GM12873 (cell line): ENCODE results near the gene DOK3.

ENCODE experiments used
- TF ChIP-seq, protein P1 (sequence below): IDR thresholded peaks from 2 replicates; pipeline ENCODE4 v1.5.1; 2012; ENCODE audit warnings: low read depth, mild to moderate bottlenecking, moderate library complexity, low read length, control low read depth; ENCODE audit not compliant: insufficient read depth; ENCODE audit errors: missing control alignments

The DOK3 gene

DNA sequence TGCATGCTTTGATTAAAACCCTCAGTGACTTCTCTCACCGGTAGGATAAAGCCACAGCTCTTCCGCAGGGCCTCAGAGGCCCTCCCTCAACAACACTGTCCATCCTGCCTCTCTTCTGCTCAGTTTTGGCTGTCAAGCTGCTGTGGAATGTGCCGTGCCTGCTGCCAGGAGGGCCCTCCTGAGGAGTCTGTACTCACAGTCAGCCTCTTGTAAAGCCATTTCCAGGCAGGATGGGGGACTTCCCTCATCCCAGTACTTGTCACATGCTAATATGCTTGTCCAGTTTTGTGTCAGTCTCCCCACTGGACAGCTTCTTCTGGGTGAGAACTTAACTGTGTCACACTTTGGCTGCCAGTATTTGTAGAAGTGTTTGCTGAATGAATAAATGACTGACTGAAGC, 21.0 kb upstream of the DOK3 start:
- TF ChIP-seq, protein P1, sequence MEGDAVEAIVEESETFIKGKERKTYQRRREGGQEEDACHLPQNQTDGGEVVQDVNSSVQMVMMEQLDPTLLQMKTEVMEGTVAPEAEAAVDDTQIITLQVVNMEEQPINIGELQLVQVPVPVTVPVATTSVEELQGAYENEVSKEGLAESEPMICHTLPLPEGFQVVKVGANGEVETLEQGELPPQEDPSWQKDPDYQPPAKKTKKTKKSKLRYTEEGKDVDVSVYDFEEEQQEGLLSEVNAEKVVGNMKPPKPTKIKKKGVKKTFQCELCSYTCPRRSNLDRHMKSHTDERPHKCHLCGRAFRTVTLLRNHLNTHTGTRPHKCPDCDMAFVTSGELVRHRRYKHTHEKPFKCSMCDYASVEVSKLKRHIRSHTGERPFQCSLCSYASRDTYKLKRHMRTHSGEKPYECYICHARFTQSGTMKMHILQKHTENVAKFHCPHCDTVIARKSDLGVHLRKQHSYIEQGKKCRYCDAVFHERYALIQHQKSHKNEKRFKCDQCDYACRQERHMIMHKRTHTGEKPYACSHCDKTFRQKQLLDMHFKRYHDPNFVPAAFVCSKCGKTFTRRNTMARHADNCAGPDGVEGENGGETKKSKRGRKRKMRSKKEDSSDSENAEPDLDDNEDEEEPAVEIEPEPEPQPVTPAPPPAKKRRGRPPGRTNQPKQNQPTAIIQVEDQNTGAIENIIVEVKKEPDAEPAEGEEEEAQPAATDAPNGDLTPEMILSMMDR: no peak

DNA sequence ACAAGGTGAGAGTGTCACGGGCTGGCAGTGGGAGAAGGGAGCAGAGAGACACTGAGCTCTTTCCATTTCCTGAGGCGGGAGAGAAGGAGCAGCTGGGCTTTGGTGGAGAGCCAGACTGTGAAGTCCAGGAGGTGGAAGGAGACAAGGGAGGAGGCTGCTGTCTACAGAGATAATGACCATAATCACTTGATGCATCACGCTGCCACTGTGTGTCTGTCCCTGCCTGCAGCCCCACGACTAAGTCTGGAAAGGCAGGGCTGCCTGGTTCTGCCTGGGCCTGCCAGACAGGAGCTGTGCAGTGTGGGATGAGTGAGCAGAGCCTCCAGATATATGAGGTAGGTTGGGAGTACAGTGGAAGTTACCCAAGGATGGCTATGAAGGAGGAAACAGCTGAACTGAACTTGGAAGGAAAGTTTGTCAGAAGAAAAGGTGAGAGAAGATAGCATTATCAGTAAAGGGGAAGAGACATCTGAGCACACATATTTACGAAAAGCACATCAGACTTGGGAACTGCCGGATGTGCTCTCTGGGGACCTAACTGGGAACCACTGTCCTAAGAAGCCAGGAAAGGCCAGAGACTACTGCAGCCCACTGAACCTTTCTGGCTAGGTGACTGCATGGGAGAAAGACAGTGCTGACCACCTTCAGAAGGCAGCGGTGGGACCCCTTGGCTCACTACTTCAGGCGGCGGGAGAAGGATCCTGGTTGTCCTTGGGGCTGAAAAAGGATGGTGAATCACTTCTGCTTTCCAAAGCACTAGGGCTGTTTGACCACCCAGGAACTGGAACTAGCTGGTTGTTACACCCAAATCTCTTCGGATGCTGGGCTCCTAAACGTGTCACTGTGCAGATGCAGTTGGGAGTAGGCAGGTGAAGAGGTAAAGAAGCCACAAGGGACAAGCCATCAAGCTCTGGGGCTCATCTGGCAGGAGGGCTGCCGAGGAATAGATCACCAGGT, 19.9 kb upstream of the DOK3 start:
- TF ChIP-seq, protein P1: no peak

DNA sequence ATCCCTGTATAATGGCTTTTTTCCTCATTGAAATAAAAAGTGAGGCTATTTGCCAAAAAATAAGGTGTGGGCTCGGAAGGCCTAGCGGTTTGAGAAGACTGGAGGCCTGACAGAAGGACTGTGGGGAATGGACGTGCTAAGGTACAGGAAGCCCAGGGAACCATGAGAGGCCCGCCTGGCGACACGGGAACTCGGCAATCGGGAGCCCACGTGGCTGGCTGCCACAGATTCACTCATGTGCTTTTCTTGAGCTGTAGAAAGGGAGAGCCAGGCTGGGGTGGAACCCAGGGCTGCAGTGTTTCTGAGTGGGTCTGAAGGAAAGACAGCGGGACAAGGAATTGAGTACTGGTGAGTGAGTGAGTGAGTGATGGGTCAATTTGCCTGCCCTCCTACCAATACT, 19.0 kb upstream of the DOK3 start:
- TF ChIP-seq, protein P1: no peak

DNA sequence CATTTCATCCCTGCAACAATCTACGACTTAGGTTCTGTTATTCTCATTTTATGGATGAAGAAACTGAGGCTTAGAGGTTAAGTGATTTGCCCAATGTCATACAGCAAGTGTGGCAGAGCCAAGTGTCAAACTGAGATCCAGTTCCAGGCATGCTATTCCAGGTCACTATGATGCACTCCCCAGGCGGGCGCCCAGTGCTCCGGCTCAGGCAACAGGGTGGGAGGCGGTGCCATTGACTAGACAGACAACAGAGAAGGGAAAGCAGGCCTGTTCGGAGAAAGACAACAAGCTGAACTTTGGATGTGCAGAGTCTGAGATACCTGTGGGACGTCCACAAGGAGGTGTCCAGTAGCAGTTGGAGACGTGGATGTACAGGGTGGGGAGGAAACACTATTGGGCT, 18.0 kb upstream of the DOK3 start:
- TF ChIP-seq, protein P1: no peak

DNA sequence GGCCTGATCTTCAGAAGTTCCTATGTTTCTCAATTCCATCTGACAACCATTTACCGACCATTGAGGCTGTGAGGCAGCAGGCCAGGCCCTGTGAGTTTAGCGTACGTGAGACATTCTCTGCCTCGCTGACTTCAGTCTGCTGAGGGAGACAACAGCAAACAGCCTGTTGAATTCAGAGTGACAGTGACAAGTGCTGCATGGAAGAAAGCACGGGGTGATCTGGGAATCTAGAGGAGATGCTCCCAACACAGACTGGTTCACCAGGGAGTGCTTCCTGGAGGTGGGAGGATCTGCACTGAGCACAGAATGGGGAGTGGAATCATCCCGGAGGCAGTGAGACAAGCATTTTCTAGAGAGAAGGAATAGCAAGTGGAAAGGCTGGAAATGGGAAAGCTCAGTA, 17.2 kb upstream of the DOK3 start:
- TF ChIP-seq, protein P1: no peak

DNA sequence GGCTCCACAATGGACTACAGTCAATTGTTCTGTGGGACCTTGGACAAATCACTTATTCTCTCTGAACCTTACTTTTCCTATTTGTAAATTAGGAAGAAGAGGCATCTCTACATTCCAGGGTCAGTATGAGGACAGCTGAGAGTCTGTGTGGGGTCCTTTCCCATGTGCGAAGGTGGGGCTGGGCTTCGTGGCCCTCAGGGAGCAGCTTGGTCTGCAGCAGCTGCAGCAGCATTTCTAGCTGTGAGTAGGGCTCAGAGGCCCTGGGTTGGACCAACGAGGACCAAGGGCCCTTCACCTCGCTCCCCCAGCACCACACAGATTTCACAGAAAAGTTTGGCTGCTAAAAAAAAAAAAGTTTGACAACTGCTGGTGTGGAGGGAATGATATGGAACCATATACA, 16.6 kb upstream of the DOK3 start:
- TF ChIP-seq, protein P1: no peak

DNA sequence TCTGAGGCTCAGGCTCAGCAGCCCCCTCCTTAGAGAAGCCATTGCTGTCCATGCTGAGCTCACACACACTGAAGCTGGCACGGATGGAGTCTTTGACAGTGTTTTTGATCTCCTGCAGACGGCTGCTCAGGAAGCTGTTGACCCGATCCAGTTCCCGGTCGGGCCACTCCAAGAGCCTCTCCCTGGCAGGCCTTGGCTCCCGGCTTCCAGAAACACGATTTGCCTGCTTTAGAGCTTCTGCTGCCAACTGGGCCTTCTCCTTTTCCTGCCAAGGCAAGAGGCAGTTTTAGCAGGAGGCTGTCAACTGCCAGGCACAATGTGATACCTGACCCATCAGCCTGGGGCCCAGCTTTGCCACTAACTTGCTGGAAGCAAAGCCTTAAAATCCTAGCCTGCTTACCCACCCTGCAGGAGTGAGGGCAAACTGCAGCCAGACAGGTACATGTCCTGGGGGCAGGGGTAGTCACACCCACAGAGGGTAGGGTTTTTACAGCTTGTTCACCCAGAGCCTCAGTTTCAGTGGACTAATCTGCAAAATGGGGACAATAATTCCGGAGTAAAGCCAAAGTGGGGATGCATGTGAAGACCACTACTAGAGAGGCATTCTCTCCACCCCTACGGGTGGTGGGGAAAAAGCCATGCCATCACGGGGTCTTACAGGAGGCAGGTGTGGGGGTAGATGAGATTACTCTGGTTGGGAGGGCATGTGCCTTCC, 15.5 kb upstream of the DOK3 start:
- TF ChIP-seq, protein P1: no peak
